GM23338 (cell line): ENCODE data around the gene THBS1. TPM values are rescaled to one million over a fixed set of nuclear protein-coding genes. Genes with fewer than 3 reads are reported as not detected.
A peak's percentile ranks its signal among the peaks of the same experiment; 100 is the strongest.

ENCODE experiments used
- ATAC-seq: fragments of 200-7000 bp; cut with Tn5 transposase; 3 replicates; pipeline ENCODE4 v1.9.1; 2020
- DNase-seq: peaks from one replicate; pipeline ENCODE4 v3.0.0-alpha.2; 2015; ENCODE audit warnings: low spot score
- H2AFZ ChIP-seq: fragments of 200-600 bp; sonication (generic); 2 replicates; pipeline ENCODE4 v1.8.0; 2016; ENCODE audit warnings: antibody characterized with exemption, mild to moderate bottlenecking, moderate library complexity
- H3F3A ChIP-seq: fragments of 200-600 bp; sonication (generic); replicated peaks from 2 replicates; pipeline ENCODE4 v1.8.0; 2017; ENCODE audit warnings: antibody characterized with exemption, mixed run types, low read depth
- H3K27ac ChIP-seq: fragments of 200-600 bp; sonication (generic); 2 replicates; pipeline ENCODE4 v1.6.1; 2016; ENCODE audit warnings: low read depth
- H3K27me3 ChIP-seq: fragments of 200-600 bp; sonication (generic); 2 replicates; pipeline ENCODE4 v1.8.0; 2016; ENCODE audit warnings: mild to moderate bottlenecking, mixed run types, moderate library complexity; ENCODE audit not compliant: insufficient read depth
- H3K36me3 ChIP-seq: fragments of 200-600 bp; sonication (generic); 2 replicates; pipeline ENCODE4 v1.8.0; 2016; ENCODE audit warnings: mild to moderate bottlenecking; ENCODE audit not compliant: insufficient read depth
- H3K4me1 ChIP-seq: fragments of 200-600 bp; sonication (generic); 2 replicates; pipeline ENCODE4 v1.8.0; 2016; ENCODE audit warnings: mild to moderate bottlenecking, moderate library complexity; ENCODE audit not compliant: insufficient read depth
- H3K4me2 ChIP-seq: fragments of 200-600 bp; sonication (generic); 2 replicates; pipeline ENCODE4 v1.7.1; 2017; ENCODE audit warnings: mixed run types
- H3K4me3 ChIP-seq: fragments of 200-600 bp; sonication (generic); 2 replicates; pipeline ENCODE4 v1.6.1; 2016; ENCODE audit warnings: mixed run types
- H3K79me2 ChIP-seq: fragments of 200-600 bp; sonication (generic); replicated peaks from 2 replicates; pipeline ENCODE4 v1.8.0; 2017; ENCODE audit warnings: mild to moderate bottlenecking; ENCODE audit not compliant: insufficient read depth
- H3K9me2 ChIP-seq: fragments of 200-600 bp; sonication (generic); 2 replicates; pipeline ENCODE4 v1.8.0; 2017; ENCODE audit not compliant: insufficient read depth
- H4K20me1 ChIP-seq: fragments of 200-600 bp; sonication (generic); replicated peaks from 2 replicates; pipeline ENCODE4 v1.8.0; 2017; ENCODE audit warnings: mild to moderate bottlenecking; ENCODE audit not compliant: insufficient read depth
- H3K27ac Mint-ChIP-seq: 2 replicates; pipeline ENCODE4 v1.8.0; 2020; ENCODE audit warnings: inconsistent platforms, mild to moderate bottlenecking, moderate library complexity, mixed read lengths
- H3K27me3 Mint-ChIP-seq: 3 replicates; pipeline ENCODE4 v1.8.0; 2022; ENCODE audit warnings: low read depth, mild to moderate bottlenecking, moderate library complexity, mixed read lengths, inconsistent platforms; ENCODE audit not compliant: insufficient read depth, poor library complexity
- H3K36me3 Mint-ChIP-seq: 3 replicates; pipeline ENCODE4 v1.8.0; 2021; ENCODE audit warnings: low read depth, mild to moderate bottlenecking, inconsistent platforms, moderate library complexity, mixed read lengths
- H3K4me1 Mint-ChIP-seq: 3 replicates; pipeline ENCODE4 v1.8.0; 2020; ENCODE audit warnings: mild to moderate bottlenecking, inconsistent platforms, mixed read lengths
- H3K4me3 Mint-ChIP-seq: 3 replicates; pipeline ENCODE4 v1.8.0; 2021; ENCODE audit warnings: moderate library complexity, mild to moderate bottlenecking, inconsistent platforms, mixed read lengths
- H3K9me3 Mint-ChIP-seq: 3 replicates; pipeline ENCODE4 v1.8.0; 2020; ENCODE audit warnings: moderate library complexity, mild to moderate bottlenecking, inconsistent platforms, mixed read lengths
- CREB1 ChIP-seq: fragments of 250-450 bp; sonication (Bioruptor Pico); IDR thresholded peaks from 2 replicates; pipeline ENCODE4 v1.5.0; 2020; ENCODE audit warnings: low read depth, mild to moderate bottlenecking, moderate library complexity
- EZH2 ChIP-seq: fragments of 200-600 bp; sonication (generic); IDR thresholded peaks from one replicate; pipeline ENCODE4 v1.8.0; 2017; ENCODE audit warnings: antibody characterized with exemption, mild to moderate bottlenecking, low read depth; ENCODE audit not compliant: unreplicated experiment
- EZH2phosphoT487 ChIP-seq: fragments of 200-600 bp; sonication (generic); IDR thresholded peaks from one replicate; pipeline ENCODE4 v1.8.1; 2018; ENCODE audit warnings: antibody characterized with exemption; ENCODE audit not compliant: unreplicated experiment
- JUNB ChIP-seq: IDR thresholded peaks from one replicate; pipeline ENCODE4 v1.6.1; 2016; ENCODE audit warnings: antibody characterized with exemption; ENCODE audit not compliant: unreplicated experiment
- NANOG ChIP-seq: IDR thresholded peaks from 2 replicates; pipeline ENCODE4 v1.6.1; 2016; ENCODE audit warnings: antibody characterized with exemption, borderline replicate concordance
- POLR2AphosphoS5 ChIP-seq: IDR thresholded peaks from 2 replicates; pipeline ENCODE4 v1.6.1; 2016; ENCODE audit warnings: antibody characterized with exemption, low read depth
- STAT1 ChIP-seq: IDR thresholded peaks from one replicate; pipeline ENCODE4 v1.6.1; 2016; ENCODE audit warnings: antibody characterized with exemption; ENCODE audit not compliant: unreplicated experiment
- ZNF114 ChIP-seq: fragments of 250-450 bp; sonication (Bioruptor Pico); IDR thresholded peaks from 2 replicates; pipeline ENCODE4 v1.5.0; 2020; ENCODE audit warnings: mild to moderate bottlenecking, moderate library complexity
- ZNF331 ChIP-seq: fragments of 250-450 bp; sonication (Bioruptor Pico); IDR thresholded peaks from 2 replicates; pipeline ENCODE4 v1.5.0; 2020; ENCODE audit warnings: low read depth, mild to moderate bottlenecking, moderate library complexity
- polyA plus RNA-seq: library from polyadenylated mRNA; unstranded; fragments of >200 nt; fragmentation: Nextera tagmentation; extraction: Ambion mirVana; gene quantifications from 2 replicates; pipeline ENCODE4 v1.2.1, GENCODE V29; 2016
- total RNA-seq: library from RNA; depleted of rRNA; stranded (reverse); fragments of >200 nt; shearing (Covaris generic); gene quantifications from 2 replicates; pipeline ENCODE4 v1.2.3, GENCODE V29; 2014
- TF ChIP-seq, protein P1 (sequence below): IDR thresholded peaks from 2 replicates; pipeline ENCODE4 v1.6.1; 2016; ENCODE audit warnings: antibody characterized with exemption
- TF ChIP-seq, protein P2 (sequence below), 2 experiments: fragments of 200-600 bp in 1 of 2; sonication (generic) in 1 of 2; conservative IDR thresholded peaks; 2 replicates each; pipeline versions ENCODE4 v1.5.1 to v1.6.1; 2016 to 2017; ENCODE audit warnings: antibody characterized with exemption in 2 of 2, low read depth in 2 of 2, mild to moderate bottlenecking in 2 of 2, moderate library complexity in 1 of 2
- TF ChIP-seq, protein P3 (sequence below): IDR thresholded peaks from one replicate; pipeline ENCODE4 v1.6.1; 2018; ENCODE audit warnings: antibody characterized with exemption; ENCODE audit not compliant: unreplicated experiment
- TF ChIP-seq, protein P4 (sequence below): fragments of 250-450 bp; sonication (Bioruptor Pico); IDR thresholded peaks from 2 replicates; pipeline ENCODE4 v1.5.0; 2020; ENCODE audit warnings: mild to moderate bottlenecking, moderate library complexity

The THBS1 gene
- total and polyA plus RNA-seq, 2 experiments from 2014 or later: 21.7 to 81.9 TPM

DNA sequence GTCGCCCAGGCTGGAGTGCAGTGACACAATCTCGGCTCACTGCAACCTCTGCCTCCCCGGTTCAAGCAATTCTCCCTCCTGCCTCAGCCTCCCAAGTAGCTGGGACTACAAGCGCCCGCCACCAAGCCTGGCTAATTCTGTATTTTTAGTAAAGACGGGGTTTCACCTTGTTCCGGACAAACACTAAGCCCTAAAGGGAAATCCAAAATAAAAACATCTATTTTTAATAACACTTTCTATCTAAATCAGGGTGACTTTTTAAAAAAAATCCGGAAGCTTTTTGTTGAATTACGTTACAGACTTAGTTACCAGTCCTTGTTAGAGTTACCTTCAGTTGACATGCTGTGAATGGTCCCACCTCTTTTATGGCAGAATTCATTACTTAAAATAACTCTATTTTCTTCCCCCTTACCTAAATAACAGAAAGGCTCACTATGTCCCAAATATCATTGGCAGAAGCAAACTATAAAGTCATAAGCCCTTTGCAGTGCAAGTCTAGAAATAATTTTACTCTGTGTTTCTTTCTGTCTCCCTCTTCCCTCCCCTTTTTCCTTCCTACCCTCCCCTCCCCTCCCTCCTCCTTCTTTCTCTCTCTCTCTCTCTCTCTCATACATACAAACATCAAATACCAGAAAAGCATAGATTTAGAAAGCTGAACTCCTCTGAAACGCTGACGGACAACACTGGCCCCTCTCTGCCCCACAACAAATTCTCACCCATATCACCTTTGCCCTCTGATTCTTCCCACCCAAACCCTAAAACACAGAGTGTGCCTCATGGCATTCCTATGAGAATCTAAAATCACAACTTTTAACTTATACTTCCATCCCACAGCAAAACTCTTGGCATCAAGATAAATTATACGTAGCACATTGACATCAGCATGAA is 18.3 kb downstream of the THBS1 start:
- Mint-ChIP-seq H3K9me3 (no peaks in the 10 kb centered on the region), H3K4me3 (no peak overlapping the region), H3K27ac (no peak overlapping the region), H3K27me3 (no peaks in the 10 kb centered on the region), H3K4me1 (peaks cover 11% of the 10 kb centered on the region; the same call in 2 of the 3 replicates), H3K36me3 (peaks cover 21% of the 10 kb centered on the region)
- H3F3A ChIP-seq: no peaks in the 10 kb centered on the region
- H3K4me2 ChIP-seq: no peak overlapping the region
- TF ChIP-seq STAT1 (no peak), ZNF114 (CRISPR knock-in tag) (no peak), EZH2phosphoT487 (no peak), NANOG (no peak), JUNB (no peak), CREB1 (CRISPR knock-in tag) (no peak), EZH2 (no peak), ZNF331 (CRISPR knock-in tag) (no peak), POLR2AphosphoS5 (no peak)
- TF ChIP-seq, protein P1, sequence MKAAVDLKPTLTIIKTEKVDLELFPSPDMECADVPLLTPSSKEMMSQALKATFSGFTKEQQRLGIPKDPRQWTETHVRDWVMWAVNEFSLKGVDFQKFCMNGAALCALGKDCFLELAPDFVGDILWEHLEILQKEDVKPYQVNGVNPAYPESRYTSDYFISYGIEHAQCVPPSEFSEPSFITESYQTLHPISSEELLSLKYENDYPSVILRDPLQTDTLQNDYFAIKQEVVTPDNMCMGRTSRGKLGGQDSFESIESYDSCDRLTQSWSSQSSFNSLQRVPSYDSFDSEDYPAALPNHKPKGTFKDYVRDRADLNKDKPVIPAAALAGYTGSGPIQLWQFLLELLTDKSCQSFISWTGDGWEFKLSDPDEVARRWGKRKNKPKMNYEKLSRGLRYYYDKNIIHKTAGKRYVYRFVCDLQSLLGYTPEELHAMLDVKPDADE: no peak
- TF ChIP-seq, protein P2, sequence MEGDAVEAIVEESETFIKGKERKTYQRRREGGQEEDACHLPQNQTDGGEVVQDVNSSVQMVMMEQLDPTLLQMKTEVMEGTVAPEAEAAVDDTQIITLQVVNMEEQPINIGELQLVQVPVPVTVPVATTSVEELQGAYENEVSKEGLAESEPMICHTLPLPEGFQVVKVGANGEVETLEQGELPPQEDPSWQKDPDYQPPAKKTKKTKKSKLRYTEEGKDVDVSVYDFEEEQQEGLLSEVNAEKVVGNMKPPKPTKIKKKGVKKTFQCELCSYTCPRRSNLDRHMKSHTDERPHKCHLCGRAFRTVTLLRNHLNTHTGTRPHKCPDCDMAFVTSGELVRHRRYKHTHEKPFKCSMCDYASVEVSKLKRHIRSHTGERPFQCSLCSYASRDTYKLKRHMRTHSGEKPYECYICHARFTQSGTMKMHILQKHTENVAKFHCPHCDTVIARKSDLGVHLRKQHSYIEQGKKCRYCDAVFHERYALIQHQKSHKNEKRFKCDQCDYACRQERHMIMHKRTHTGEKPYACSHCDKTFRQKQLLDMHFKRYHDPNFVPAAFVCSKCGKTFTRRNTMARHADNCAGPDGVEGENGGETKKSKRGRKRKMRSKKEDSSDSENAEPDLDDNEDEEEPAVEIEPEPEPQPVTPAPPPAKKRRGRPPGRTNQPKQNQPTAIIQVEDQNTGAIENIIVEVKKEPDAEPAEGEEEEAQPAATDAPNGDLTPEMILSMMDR (conservative IDR thresholded peaks at IDR 0.05; ENCODE audit: low read depth in 2 of 2): no peak
- TF ChIP-seq, protein P3, sequence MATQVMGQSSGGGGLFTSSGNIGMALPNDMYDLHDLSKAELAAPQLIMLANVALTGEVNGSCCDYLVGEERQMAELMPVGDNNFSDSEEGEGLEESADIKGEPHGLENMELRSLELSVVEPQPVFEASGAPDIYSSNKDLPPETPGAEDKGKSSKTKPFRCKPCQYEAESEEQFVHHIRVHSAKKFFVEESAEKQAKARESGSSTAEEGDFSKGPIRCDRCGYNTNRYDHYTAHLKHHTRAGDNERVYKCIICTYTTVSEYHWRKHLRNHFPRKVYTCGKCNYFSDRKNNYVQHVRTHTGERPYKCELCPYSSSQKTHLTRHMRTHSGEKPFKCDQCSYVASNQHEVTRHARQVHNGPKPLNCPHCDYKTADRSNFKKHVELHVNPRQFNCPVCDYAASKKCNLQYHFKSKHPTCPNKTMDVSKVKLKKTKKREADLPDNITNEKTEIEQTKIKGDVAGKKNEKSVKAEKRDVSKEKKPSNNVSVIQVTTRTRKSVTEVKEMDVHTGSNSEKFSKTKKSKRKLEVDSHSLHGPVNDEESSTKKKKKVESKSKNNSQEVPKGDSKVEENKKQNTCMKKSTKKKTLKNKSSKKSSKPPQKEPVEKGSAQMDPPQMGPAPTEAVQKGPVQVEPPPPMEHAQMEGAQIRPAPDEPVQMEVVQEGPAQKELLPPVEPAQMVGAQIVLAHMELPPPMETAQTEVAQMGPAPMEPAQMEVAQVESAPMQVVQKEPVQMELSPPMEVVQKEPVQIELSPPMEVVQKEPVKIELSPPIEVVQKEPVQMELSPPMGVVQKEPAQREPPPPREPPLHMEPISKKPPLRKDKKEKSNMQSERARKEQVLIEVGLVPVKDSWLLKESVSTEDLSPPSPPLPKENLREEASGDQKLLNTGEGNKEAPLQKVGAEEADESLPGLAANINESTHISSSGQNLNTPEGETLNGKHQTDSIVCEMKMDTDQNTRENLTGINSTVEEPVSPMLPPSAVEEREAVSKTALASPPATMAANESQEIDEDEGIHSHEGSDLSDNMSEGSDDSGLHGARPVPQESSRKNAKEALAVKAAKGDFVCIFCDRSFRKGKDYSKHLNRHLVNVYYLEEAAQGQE: no peak
- TF ChIP-seq, protein P4, sequence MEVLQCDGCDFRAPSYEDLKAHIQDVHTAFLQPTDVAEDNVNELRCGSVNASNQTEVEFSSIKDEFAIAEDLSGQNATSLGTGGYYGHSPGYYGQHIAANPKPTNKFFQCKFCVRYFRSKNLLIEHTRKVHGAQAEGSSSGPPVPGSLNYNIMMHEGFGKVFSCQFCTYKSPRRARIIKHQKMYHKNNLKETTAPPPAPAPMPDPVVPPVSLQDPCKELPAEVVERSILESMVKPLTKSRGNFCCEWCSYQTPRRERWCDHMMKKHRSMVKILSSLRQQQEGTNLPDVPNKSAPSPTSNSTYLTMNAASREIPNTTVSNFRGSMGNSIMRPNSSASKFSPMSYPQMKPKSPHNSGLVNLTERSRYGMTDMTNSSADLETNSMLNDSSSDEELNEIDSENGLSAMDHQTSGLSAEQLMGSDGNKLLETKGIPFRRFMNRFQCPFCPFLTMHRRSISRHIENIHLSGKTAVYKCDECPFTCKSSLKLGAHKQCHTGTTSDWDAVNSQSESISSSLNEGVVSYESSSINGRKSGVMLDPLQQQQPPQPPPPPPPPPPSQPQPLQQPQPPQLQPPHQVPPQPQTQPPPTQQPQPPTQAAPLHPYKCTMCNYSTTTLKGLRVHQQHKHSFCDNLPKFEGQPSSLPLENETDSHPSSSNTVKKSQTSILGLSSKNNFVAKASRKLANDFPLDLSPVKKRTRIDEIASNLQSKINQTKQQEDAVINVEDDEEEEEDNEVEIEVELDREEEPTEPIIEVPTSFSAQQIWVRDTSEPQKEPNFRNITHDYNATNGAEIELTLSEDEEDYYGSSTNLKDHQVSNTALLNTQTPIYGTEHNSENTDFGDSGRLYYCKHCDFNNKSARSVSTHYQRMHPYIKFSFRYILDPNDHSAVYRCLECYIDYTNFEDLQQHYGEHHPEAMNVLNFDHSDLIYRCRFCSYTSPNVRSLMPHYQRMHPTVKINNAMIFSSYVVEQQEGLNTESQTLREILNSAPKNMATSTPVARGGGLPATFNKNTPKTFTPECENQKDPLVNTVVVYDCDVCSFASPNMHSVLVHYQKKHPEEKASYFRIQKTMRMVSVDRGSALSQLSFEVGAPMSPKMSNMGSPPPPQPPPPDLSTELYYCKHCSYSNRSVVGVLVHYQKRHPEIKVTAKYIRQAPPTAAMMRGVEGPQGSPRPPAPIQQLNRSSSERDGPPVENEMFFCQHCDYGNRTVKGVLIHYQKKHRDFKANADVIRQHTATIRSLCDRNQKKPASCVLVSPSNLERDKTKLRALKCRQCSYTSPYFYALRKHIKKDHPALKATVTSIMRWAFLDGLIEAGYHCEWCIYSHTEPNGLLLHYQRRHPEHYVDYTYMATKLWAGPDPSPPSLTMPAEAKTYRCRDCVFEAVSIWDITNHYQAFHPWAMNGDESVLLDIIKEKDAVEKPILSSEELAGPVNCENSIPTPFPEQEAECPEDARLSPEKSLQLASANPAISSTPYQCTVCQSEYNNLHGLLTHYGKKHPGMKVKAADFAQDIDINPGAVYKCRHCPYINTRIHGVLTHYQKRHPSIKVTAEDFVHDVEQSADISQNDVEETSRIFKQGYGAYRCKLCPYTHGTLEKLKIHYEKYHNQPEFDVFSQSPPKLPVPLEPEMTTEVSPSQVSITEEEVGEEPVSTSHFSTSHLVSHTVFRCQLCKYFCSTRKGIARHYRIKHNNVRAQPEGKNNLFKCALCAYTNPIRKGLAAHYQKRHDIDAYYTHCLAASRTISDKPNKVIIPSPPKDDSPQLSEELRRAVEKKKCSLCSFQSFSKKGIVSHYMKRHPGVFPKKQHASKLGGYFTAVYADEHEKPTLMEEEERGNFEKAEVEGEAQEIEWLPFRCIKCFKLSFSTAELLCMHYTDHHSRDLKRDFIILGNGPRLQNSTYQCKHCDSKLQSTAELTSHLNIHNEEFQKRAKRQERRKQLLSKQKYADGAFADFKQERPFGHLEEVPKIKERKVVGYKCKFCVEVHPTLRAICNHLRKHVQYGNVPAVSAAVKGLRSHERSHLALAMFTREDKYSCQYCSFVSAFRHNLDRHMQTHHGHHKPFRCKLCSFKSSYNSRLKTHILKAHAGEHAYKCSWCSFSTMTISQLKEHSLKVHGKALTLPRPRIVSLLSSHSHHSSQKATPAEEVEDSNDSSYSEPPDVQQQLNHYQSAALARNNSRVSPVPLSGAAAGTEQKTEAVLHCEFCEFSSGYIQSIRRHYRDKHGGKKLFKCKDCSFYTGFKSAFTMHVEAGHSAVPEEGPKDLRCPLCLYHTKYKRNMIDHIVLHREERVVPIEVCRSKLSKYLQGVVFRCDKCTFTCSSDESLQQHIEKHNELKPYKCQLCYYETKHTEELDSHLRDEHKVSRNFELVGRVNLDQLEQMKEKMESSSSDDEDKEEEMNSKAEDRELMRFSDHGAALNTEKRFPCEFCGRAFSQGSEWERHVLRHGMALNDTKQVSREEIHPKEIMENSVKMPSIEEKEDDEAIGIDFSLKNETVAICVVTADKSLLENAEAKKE (CRISPR knock-in tag): no peak
- H2AFZ ChIP-seq: no peak overlapping the region
- peak; percentile 9; the same call in 1 of the 3 replicates for ATAC-seq
- DNase-seq: no peak
- no peaks in the 10 kb centered on the region for H3K27me3 ChIP-seq
- H4K20me1 ChIP-seq: no peaks in the 10 kb centered on the region
- H3K27ac ChIP-seq: no peak overlapping the region
- no peaks in the 10 kb centered on the region for H3K4me1 ChIP-seq
- no peaks in the 10 kb centered on the region for H3K79me2 ChIP-seq
- peaks cover 25% of the 10 kb centered on the region for H3K36me3 ChIP-seq
- H3K4me3 ChIP-seq: no peak overlapping the region
- no peaks in the 10 kb centered on the region for H3K9me2 ChIP-seq
